BLaER1 treated with 17β-estradiol and CSF1 and Interleukin-3, amounts not matched to agents 10 nM and 100 nM (cell line): Measurements from ENCODE around the gene GPATCH2L.

Experiments
- H3K27ac ChIP-seq, 11 experiments: shearing (Covaris generic); formaldehyde crosslinking; 2 replicates each; pipeline ENCODE4 v1.8.1; 2022
- H3K27me3 ChIP-seq, 11 experiments: shearing (Covaris generic); formaldehyde crosslinking; 2 replicates each; pipeline ENCODE4 v1.8.1; 2022
- H3K36me3 ChIP-seq, 11 experiments: shearing (Covaris generic); formaldehyde crosslinking; 2 replicates each; pipeline ENCODE4 v1.8.1; 2022
- H3K4me1 ChIP-seq, 10 experiments: shearing (Covaris generic); formaldehyde crosslinking; 2 replicates each; pipeline ENCODE4 v1.8.1; 2022
- H3K4me2 ChIP-seq, 11 experiments: shearing (Covaris generic); formaldehyde crosslinking; 2 replicates each; pipeline ENCODE4 v1.8.1; 2022
- H3K4me3 ChIP-seq, 10 experiments: shearing (Covaris generic); formaldehyde crosslinking; 2 replicates each; pipeline ENCODE4 v1.8.1; 2022
- H3K9ac ChIP-seq, 11 experiments: shearing (Covaris generic); formaldehyde crosslinking; 2 replicates each; pipeline ENCODE4 v1.8.1; 2022
- H3K9me3 ChIP-seq, 11 experiments: shearing (Covaris generic); formaldehyde crosslinking; replicated peaks in 1 of 11; 2 replicates each; pipeline ENCODE4 v1.8.1; 2022
- H4K20me1 ChIP-seq, 11 experiments: shearing (Covaris generic); formaldehyde crosslinking; 2 replicates each; pipeline ENCODE4 v1.8.1; 2022
- Cebpa-rat ChIP-seq, 11 experiments: shearing (Covaris generic); IDR thresholded peaks; 2 replicates each; pipeline ENCODE4 v1.8.1; 2022

Gene GPATCH2L

GRCh38 chr14:76181546-76181945 is 29.8 kb downstream of the GPATCH2L start:
- no peak overlapping the region for H3K27ac ChIP-seq
- no peak for TF ChIP-seq Cebpa-rat (IDR thresholded peaks at IDR 0.05)
- H3K4me1 ChIP-seq: peaks cover 0 to 13% (median 0%) of the 10 kb centered on the region in 10 experiments; a peak in 4 of 20 replicates
- no peak overlapping the region for H3K9ac ChIP-seq
- peaks cover 5 to 71% (median 39%) of the 10 kb centered on the region in 11 experiments; a peak in 18 of 22 replicates for H4K20me1 ChIP-seq
- H3K36me3 ChIP-seq: peaks cover 97 to 100% (median 99%) of the 10 kb centered on the region in 11 experiments
- no peaks in the 10 kb centered on the region for H3K27me3 ChIP-seq
- H3K4me3 ChIP-seq: no peak overlapping the region
- no peak overlapping the region for H3K4me2 ChIP-seq
- H3K9me3 ChIP-seq: no peaks in the 10 kb centered on the region

DNA sequence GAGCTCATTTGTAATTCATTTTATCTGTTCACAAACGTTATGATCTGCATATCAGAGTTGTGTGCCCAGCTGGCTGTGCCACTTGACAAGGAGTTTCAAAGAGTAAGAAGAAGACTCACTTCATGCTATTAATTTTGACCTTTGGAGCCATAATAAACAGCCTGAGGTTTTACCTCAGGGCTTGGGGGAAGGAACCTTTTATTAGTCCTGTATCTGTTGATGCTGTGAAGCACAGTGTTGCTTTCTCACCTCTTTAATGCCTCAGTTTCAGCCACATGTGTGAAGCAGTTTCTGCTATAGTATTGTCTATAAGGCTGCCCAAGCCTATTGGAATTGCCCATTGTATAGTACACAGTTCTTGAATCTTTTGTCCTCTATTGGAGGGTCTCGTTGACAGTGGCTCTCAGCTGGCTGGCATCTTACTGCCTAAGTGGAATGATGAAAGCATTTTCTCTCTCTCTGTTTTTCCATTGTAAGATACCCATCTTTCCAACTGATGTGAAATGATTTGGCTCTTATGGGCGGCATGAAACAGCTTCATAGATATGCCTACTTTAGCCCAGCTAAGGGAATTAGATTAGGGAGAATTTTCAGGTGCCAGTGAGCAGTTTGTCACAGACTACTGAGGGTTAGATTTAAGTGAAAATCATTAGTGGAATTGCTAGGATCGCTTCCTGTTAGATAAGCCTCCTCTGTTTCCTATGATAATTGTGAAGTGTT is 34.7 kb downstream of the GPATCH2L start:
- no peak for TF ChIP-seq Cebpa-rat (IDR thresholded peaks at IDR 0.05)
- 0 out of 22 replicates have a peak overlapping the region, but pooled peaks of 1 of the 11 experiments have one; percentile 9 for H3K9ac ChIP-seq

GRCh38 chr14:76191297-76191696 is 39.6 kb downstream of the GPATCH2L start:
- no peaks in the 10 kb centered on the region for H3K9me3 ChIP-seq
- peak overlapping the region; percentile 43 to 86 (median 68) for H3K4me2 ChIP-seq
- TF ChIP-seq Cebpa-rat (IDR thresholded peaks at IDR 0.05): no peak
- no peaks in the 10 kb centered on the region for H3K27me3 ChIP-seq
- peak overlapping the region in 9 of 11 experiments; percentile 53 to 82 (median 71); a peak in 18 of 22 replicates for H3K27ac ChIP-seq
- peaks cover 45 to 99% (median 84%) of the 10 kb centered on the region in 11 experiments for H3K36me3 ChIP-seq
- peaks cover 0 to 27% (median 5%) of the 10 kb centered on the region in 11 experiments; a peak in 11 of 22 replicates for H4K20me1 ChIP-seq
- peak overlapping the region in 6 of 11 experiments; percentile 28 to 55 (median 34); a peak in 10 of 22 replicates for H3K9ac ChIP-seq
- peaks cover 30 to 91% (median 49%) of the 10 kb centered on the region in 10 experiments for H3K4me1 ChIP-seq
- H3K4me3 ChIP-seq: peak overlapping the region in 3 of 10 experiments; percentile 26 to 35 (median 34); a peak in 4 of 20 replicates

More for the DNA sequence above, 34.7 kb downstream of the GPATCH2L start:
- H3K9me3 ChIP-seq: no peaks in the 10 kb centered on the region
- H3K4me1 ChIP-seq: peaks cover 8 to 61% (median 16%) of the 10 kb centered on the region in 10 experiments
- no peak overlapping the region for H3K4me3 ChIP-seq
- no peaks in the 10 kb centered on the region for H3K27me3 ChIP-seq
- no peak overlapping the region; a peak in 1 of 22 replicates for H3K27ac ChIP-seq
- H3K36me3 ChIP-seq: peaks cover 58 to 99% (median 87%) of the 10 kb centered on the region in 11 experiments
- 0 out of 22 replicates have a peak overlapping the region, but pooled peaks of 1 of the 11 experiments have one; percentile 9 for H3K4me2 ChIP-seq
- H4K20me1 ChIP-seq: peaks cover 0 to 58% (median 32%) of the 10 kb centered on the region in 11 experiments; a peak in 17 of 22 replicates

DNA sequence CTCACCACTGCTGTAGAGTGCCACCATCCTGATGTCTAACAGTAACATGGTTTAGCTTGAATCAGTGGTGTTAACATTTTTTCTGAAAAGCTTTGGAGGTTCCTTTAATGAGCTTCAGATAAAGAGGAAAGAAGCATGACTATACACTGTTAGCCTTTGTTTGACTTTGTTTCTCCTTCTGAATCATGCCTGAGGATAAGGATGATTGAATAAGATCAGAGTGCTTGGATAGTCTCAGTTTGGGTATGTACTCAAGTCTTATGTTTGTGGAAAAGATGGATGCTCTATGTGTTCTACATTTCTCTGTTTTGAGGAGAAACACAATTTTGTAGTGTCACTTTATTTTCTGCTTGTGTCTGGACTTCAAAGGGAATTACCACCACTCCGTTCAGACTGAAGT is 42.0 kb downstream of the GPATCH2L start:
- H3K9ac ChIP-seq: no peak overlapping the region

GRCh38 chr14:76194327-76194726 is 42.6 kb downstream of the GPATCH2L start:
- Histone ChIP-seq H3K9ac (no peak overlapping the region), H3K36me3 (peaks cover 61 to 98% (median 85%) of the 10 kb centered on the region in 11 experiments), H4K20me1 (peaks cover 0 to 11% (median 0%) of the 10 kb centered on the region in 11 experiments; a peak in 2 of 22 replicates), H3K27ac (no peak overlapping the region), H3K4me1 (peaks cover 30 to 81% (median 46%) of the 10 kb centered on the region in 10 experiments), H3K27me3 (no peaks in the 10 kb centered on the region), H3K4me3 (no peak overlapping the region), H3K4me2 (peak overlapping the region in 10 of 11 experiments; percentile 6 to 69 (median 32); a peak in 11 of 22 replicates), H3K9me3 (no peaks in the 10 kb centered on the region)
- TF ChIP-seq Cebpa-rat (IDR thresholded peaks at IDR 0.05): no peak

More for the DNA sequence above, 42.0 kb downstream of the GPATCH2L start:
- H3K4me3 ChIP-seq: no peak overlapping the region
- H4K20me1 ChIP-seq: peaks cover 0 to 18% (median 0%) of the 10 kb centered on the region in 11 experiments; a peak in 3 of 22 replicates
- H3K9me3 ChIP-seq: no peaks in the 10 kb centered on the region
- H3K27ac ChIP-seq: peak overlapping the region in 1 of 11 experiments; percentile 18; a peak in 1 of 22 replicates
- H3K36me3 ChIP-seq: peaks cover 60 to 99% (median 86%) of the 10 kb centered on the region in 11 experiments
- peaks cover 30 to 85% (median 46%) of the 10 kb centered on the region in 10 experiments for H3K4me1 ChIP-seq
- peak overlapping the region in 10 of 11 experiments; percentile 6 to 86 (median 39); a peak in 16 of 22 replicates for H3K4me2 ChIP-seq
- no peaks in the 10 kb centered on the region for H3K27me3 ChIP-seq
- TF ChIP-seq Cebpa-rat (IDR thresholded peaks at IDR 0.05): no peak

DNA sequence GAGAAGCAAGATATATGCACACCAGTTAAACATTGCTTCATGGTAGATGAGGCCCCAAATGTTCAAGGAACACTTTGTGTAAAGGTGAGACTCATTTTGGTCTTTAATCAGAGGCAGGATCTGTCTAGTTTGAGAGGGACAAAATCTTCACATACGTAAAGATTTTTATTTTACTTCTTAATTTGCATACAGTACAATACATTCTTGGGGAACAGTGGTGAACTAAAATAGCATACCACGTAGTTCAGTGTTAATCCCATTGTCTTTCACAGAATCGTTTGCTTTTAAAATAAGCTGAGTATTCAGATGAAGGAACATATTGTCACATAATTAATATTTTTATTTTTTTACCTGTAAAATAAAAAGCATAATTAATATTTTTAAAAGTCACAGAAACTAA is 43.3 kb downstream of the GPATCH2L start:
- H3K4me3 ChIP-seq: no peak overlapping the region
- H3K36me3 ChIP-seq: peaks cover 61 to 98% (median 85%) of the 10 kb centered on the region in 11 experiments
- peak overlapping the region in 5 of 11 experiments; percentile 17 to 64 (median 41); a peak in 6 of 22 replicates for H3K4me2 ChIP-seq

DNA sequence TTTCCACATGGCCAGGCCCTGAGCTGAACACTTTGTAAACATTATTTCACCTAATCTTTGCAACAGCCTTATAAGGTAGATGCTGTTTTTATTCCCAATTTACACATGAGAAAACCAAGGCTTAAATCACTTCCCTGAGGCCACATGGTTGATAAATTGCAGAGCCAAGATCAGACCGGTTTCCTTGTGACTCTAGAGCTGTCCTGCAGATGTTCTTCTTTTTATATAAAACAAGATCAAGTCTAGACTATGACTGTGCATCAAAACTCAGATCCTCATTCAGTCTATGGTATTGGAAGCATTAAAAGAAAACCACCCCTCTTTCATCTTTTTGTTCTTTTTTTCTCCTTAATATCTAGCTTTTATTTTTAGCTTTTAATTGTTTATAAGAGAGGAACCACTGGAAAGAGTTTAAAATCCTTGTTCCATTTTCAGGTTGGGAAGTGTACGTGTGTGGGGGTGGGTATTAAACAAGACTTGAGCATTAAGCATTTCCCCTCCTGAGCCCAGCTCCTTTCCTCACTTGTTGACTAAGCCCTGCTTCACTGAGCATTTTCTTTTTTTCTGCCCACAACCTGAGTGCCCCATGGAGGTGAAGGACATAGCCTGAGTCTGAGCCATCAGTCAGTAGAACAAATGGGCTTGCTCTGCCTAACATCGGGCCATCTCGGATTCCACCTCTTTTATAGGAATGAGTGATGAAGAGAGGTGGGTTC is 45.4 kb downstream of the GPATCH2L start:
- TF ChIP-seq Cebpa-rat (IDR thresholded peaks at IDR 0.05): no peak
- H3K27ac ChIP-seq: no peak overlapping the region
- peaks cover 12 to 73% (median 29%) of the 10 kb centered on the region in 10 experiments for H3K4me1 ChIP-seq
- no peak overlapping the region for H3K9ac ChIP-seq
- no peaks in the 10 kb centered on the region for H3K27me3 ChIP-seq
- H3K36me3 ChIP-seq: peaks cover 80 to 100% (median 96%) of the 10 kb centered on the region in 11 experiments
- peak overlapping the region in 1 of 11 experiments; percentile 31; a peak in 3 of 22 replicates for H3K4me2 ChIP-seq
- H4K20me1 ChIP-seq: peaks cover 0 to 7% (median 0%) of the 10 kb centered on the region in 11 experiments; a peak in 2 of 22 replicates
- H3K9me3 ChIP-seq: no peaks in the 10 kb centered on the region
- H3K4me3 ChIP-seq: no peak overlapping the region

More for the DNA sequence above, 43.3 kb downstream of the GPATCH2L start:
- Histone ChIP-seq H3K9me3 (no peaks in the 10 kb centered on the region), H3K27me3 (no peaks in the 10 kb centered on the region), H4K20me1 (peaks cover 0 to 7% (median 0%) of the 10 kb centered on the region in 11 experiments; a peak in 3 of 22 replicates), H3K27ac (no peak overlapping the region), H3K9ac (no peak overlapping the region), H3K4me1 (peaks cover 30 to 81% (median 44%) of the 10 kb centered on the region in 10 experiments)
- TF ChIP-seq Cebpa-rat (IDR thresholded peaks at IDR 0.05): no peak

DNA sequence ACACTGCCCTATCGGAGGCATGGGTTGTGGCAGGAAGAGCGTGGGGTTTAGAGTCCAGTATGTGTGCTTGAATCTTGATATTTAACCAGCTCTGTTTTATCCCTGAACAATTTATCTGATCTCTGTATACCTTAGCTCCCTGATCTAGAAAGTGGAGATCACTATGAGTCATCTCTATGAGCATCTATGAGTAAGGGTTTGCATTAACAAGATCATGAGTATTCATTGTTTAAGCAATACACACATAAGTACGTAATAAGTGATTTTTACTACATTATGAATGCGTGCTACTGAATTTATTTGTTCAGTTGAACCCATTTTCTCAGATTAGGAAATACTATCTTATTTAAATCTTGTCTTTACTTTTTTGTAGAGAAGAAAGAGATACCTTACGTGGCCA is 49.4 kb downstream of the GPATCH2L start:
- no peak for TF ChIP-seq Cebpa-rat (IDR thresholded peaks at IDR 0.05)
- H3K27ac ChIP-seq: no peak overlapping the region
- H3K27me3 ChIP-seq: no peaks in the 10 kb centered on the region
- no peak overlapping the region for H3K9ac ChIP-seq
- H3K4me2 ChIP-seq: no peak overlapping the region
- H3K9me3 ChIP-seq: no peaks in the 10 kb centered on the region
- H3K4me3 ChIP-seq: no peak overlapping the region
- H3K4me1 ChIP-seq: peaks cover 0 to 58% (median 5%) of the 10 kb centered on the region in 10 experiments; a peak in 10 of 20 replicates
- peaks cover 0 to 5% (median 0%) of the 10 kb centered on the region in 11 experiments; a peak in 2 of 22 replicates for H4K20me1 ChIP-seq
- H3K36me3 ChIP-seq: peaks cover 72 to 100% (median 91%) of the 10 kb centered on the region in 11 experiments
